Activated CD4-positive, alpha-beta memory T cell treated with anti-CD3 and anti-CD28 coated beads, Interleukin-2, amount 10 ng/mL, durations not matched to agents 7 days and 5 days (primary cell): ENCODE results near the gene ZFP57. TPM values are rescaled to one million over a fixed set of nuclear protein-coding genes. Genes with fewer than 3 reads are reported as not detected.

ENCODE experiments used
- CTCF ChIA-PET: fragments of 350-600 bp; sonication (Branson Sonifier 250); formaldehyde crosslinking; loops from one replicate; lab custom pipeline; 2021; ENCODE audit warnings: antibody characterized with exemption, inconsistent platforms; lab: Charles Lee
- POLR2A ChIA-PET: fragments of 350-600 bp; sonication (Branson Sonifier 250); formaldehyde crosslinking; loops from one replicate; lab custom pipeline; 2021; ENCODE audit warnings: antibody characterized with exemption; lab: Charles Lee
- DNase-seq: peaks from one replicate; pipeline ENCODE4 v3.0.0-alpha.2; 2020
- H3K27ac Mint-ChIP-seq: one replicate; pipeline ENCODE4 v1.8.0; 2021; ENCODE audit warnings: mild to moderate bottlenecking, mixed read lengths
- H3K27me3 Mint-ChIP-seq: one replicate; pipeline ENCODE4 v1.8.0; 2021; ENCODE audit warnings: mixed read lengths
- H3K36me3 Mint-ChIP-seq: one replicate; pipeline ENCODE4 v1.8.0; 2021; ENCODE audit warnings: low read depth, mixed read lengths
- H3K4me1 Mint-ChIP-seq: one replicate; pipeline ENCODE4 v1.8.0; 2021; ENCODE audit warnings: mixed read lengths
- H3K4me3 Mint-ChIP-seq: one replicate; pipeline ENCODE4 v1.8.0; 2021; ENCODE audit warnings: mild to moderate bottlenecking, mixed read lengths
- H3K9me3 Mint-ChIP-seq: one replicate; pipeline ENCODE4 v1.8.0; 2021; ENCODE audit warnings: mixed read lengths
- total RNA-seq, 2 experiments: library from RNA; stranded (reverse); gene quantifications; one replicate each; pipeline ENCODE4 v1.2.3, GENCODE V29; 2021

The ZFP57 gene
- total RNA-seq, 2 experiments from 2014 or later, result not detected

GRCh38 chr6:29720863-29721262, 39.9 kb upstream of the ZFP57 start:
- no peaks in the 10 kb centered on the region for H3K9me3 Mint-ChIP-seq
- H3K36me3 Mint-ChIP-seq, result peaks cover 23% of the 10 kb centered on the region
- no peak overlapping the region for H3K4me3 Mint-ChIP-seq
- H3K27me3 Mint-ChIP-seq, result peaks cover 5% of the 10 kb centered on the region
- DNase-seq, result no peak
- ChIA-PET POLR2A (no interaction called here), CTCF (interaction anchor here (1.3 kb wide), 1 partner anchor 66 kb away, joined by 3 read pairs; no protein-coding TSS in a partner anchor)
- H3K27ac Mint-ChIP-seq, result no peak overlapping the region
- peaks cover 31% of the 10 kb centered on the region for H3K4me1 Mint-ChIP-seq

- Mint-ChIP-seq H3K27ac (peak overlapping the region; percentile 16), H3K36me3 (no peaks in the 10 kb centered on the region), H3K4me1 (peaks cover 47% of the 10 kb centered on the region), H3K9me3 (no peaks in the 10 kb centered on the region), H3K27me3 (peaks cover 6% of the 10 kb centered on the region), H3K4me3 (no peak overlapping the region)
- POLR2A ChIA-PET, result interaction anchor here (1.6 to 3.0 kb wide), 2 partner anchors 16 to 17 kb away, joined by 4 to 22 read pairs; no protein-coding TSS in a partner anchor
- DNase-seq, result no peak
- CTCF ChIA-PET, result interaction anchor here (0.9 to 2.5 kb wide), 2 partner anchors 39 to 61 kb away, joined by 3 to 8 read pairs; no protein-coding TSS in a partner anchor
Measured at GRCh38 chr6:29710281-29710941, 29.5 kb upstream of the ZFP57 start.

DNA sequence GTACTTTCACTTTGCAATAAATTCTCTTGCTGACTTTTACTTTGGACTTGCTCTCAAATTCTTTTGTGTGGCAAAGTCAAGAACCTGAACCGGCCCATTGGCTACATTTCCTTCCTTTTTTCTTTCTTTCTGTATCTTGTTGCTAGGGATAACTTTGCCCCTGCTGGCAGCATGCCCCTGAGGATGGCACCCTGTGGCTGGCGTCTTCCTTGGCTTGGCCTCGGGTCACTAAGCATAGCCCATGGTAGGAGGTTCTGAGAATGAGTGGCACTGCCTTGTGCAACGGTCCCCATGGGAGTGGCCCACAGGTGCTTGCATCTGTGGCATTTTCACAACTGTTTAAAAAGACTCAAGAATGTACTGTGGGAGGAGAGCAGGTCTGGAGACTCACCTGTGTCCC, 28.2 kb upstream of the ZFP57 start:
- Mint-ChIP-seq H3K27me3 (peaks cover 4% of the 10 kb centered on the region), H3K4me3 (peak overlapping the region; percentile 65), H3K36me3 (no peaks in the 10 kb centered on the region), H3K4me1 (peaks cover 47% of the 10 kb centered on the region), H3K27ac (peak overlapping the region; percentile 80), H3K9me3 (no peaks in the 10 kb centered on the region)
- DNase-seq, result no peak
- POLR2A ChIA-PET, result interaction anchor here (0.9 to 3.0 kb wide), 7 partner anchors 13 to 49 kb away, joined by 3 to 22 read pairs (median 8); no protein-coding TSS in a partner anchor
- CTCF ChIA-PET, result interaction anchor here (0.6 to 2.5 kb wide), 11 partner anchors 10 to 422 kb away, joined by 3 to 13 read pairs (median 7); no protein-coding TSS in a partner anchor

- H3K4me3 Mint-ChIP-seq, result peak overlapping the region; percentile 65
- peaks cover 9% of the 10 kb centered on the region for H3K27me3 Mint-ChIP-seq
- H3K9me3 Mint-ChIP-seq, result no peaks in the 10 kb centered on the region
- peaks cover 47% of the 10 kb centered on the region for H3K4me1 Mint-ChIP-seq
- ChIA-PET CTCF (interaction anchor here (0.6 to 2.5 kb wide), 13 partner anchors 10 to 422 kb away, joined by 3 to 13 read pairs (median 6); no protein-coding TSS in a partner anchor), POLR2A (interaction anchor here (0.6 to 3.0 kb wide), 10 partner anchors 14 to 122 kb away, joined by 3 to 22 read pairs (median 4); partner anchors contain the start of gene GABBR1)
- peak overlapping the region; percentile 80 for H3K27ac Mint-ChIP-seq
- no peaks in the 10 kb centered on the region for H3K36me3 Mint-ChIP-seq
- DNase-seq, result peak; percentile 87
Measured at GRCh38 chr6:29708432-29709179, 27.7 kb upstream of the ZFP57 start.

GRCh38 chr6:29705389-29706231, 24.7 kb upstream of the ZFP57 start:
- POLR2A ChIA-PET, result no interaction called here
- H3K27ac Mint-ChIP-seq, result no peak overlapping the region
- H3K4me1 Mint-ChIP-seq, result peaks cover 41% of the 10 kb centered on the region
- H3K4me3 Mint-ChIP-seq, result no peak overlapping the region
- no peaks in the 10 kb centered on the region for H3K9me3 Mint-ChIP-seq
- no peak for DNase-seq
- peaks cover 33% of the 10 kb centered on the region for H3K27me3 Mint-ChIP-seq
- no peaks in the 10 kb centered on the region for H3K36me3 Mint-ChIP-seq
- CTCF ChIA-PET, result interaction anchor here (0.8 to 2.6 kb wide), 10 partner anchors 9 to 129 kb away, joined by 3 to 11 read pairs (median 5); partner anchors contain the start of gene HLA-G

DNA sequence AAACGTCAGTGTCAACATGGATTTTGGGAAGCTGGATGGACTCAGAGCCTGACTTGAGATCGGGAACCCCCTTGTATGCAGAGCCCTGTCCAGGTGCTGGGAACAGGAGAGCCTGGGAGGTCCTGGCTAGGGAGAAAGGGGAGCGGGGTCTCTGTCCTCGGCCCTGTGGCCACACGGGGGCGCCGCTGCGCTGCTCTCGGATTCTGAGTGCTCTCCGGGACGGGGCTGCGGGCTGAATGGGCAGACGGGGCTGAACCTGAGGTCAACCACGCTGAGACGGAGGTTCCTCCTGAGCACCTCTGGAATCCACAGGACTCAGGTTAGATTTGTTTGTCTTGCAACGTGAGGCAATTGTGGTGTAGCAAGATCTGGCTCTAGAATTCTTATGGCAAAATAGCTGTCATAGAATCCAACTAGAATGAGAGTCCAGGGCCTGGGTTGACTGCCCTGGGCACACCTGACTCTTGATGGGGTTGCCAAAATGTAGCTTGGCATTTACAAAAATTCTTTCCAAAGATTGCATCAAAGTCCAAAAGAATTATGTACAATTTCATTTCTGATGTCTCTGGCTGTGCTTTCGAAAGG, 21.7 kb upstream of the ZFP57 start:
- peaks cover 33% of the 10 kb centered on the region for H3K27me3 Mint-ChIP-seq
- peaks cover 12% of the 10 kb centered on the region for H3K4me1 Mint-ChIP-seq
- ChIA-PET POLR2A (interaction anchor here (0.9 kb wide), 1 partner anchor 20 kb away, joined by 3 read pairs; no protein-coding TSS in a partner anchor), CTCF (interaction anchor here (0.6 to 2.0 kb wide), 9 partner anchors 9 to 1110 kb away, joined by 3 to 9 read pairs (median 4); no protein-coding TSS in a partner anchor)
- no peak overlapping the region for H3K27ac Mint-ChIP-seq
- no peaks in the 10 kb centered on the region for H3K36me3 Mint-ChIP-seq
- peak; percentile 71 for DNase-seq
- H3K4me3 Mint-ChIP-seq, result no peak overlapping the region
- no peaks in the 10 kb centered on the region for H3K9me3 Mint-ChIP-seq

DNA sequence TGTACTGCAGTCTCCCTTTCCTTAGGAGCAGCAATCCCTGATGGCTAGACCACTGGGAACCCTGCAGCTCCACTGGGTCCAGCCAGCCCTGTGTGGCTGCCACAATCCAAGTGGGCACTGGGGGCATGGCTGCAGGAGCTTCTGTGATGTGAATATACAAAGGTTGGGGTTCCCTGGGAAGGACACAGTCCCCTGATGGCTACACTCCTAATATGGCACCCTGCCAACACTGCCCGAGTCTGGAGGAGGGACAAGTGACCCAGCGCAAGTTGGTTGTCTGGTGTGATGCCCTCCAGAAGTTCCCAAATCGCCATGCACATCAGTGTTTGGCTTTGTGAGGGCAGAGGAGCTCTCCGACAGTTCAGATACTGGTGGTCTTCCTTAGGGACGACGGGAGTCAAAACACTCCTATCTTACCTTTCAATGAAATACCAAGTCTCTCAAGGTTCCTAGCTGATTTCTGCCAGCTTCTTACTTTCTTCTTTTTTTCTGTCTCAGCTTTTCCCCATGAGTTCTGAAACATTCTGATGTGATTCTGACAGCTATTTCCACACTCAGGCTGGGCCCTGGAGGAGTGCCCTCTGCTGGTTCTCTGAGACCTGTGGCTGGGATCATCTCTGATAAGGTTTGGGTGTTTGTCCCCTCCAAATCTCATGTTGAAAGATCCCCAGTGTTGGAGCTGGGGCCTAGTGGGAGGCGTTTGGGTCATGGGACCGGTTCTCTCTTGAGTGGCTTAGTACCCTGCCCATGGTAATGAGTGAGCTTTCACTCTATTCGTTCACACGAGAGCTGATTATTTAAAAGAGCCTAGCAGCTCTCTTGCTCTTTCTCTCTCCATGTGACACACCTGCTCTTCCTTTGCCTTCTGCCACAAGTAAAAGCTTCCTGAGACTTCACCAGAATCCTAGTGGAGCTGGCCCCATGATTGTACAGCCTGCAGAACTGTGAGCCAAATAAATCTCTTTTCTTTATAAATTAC, 15.5 kb upstream of the ZFP57 start:
- no peak for DNase-seq
- Mint-ChIP-seq H3K27ac (no peak overlapping the region), H3K4me1 (no peaks in the 10 kb centered on the region), H3K36me3 (no peaks in the 10 kb centered on the region), H3K27me3 (peaks cover 10% of the 10 kb centered on the region), H3K4me3 (no peak overlapping the region), H3K9me3 (peaks cover 2% of the 10 kb centered on the region)
- CTCF ChIA-PET, result interaction anchor here (0.7 to 4.2 kb wide), 13 partner anchors 9 to 343 kb away, joined by 3 to 26 read pairs (median 5); no protein-coding TSS in a partner anchor
- POLR2A ChIA-PET, result interaction anchor here (1.0 to 1.2 kb wide), 2 partner anchors 26 to 53 kb away, joined by 3 to 4 read pairs; no protein-coding TSS in a partner anchor

DNA sequence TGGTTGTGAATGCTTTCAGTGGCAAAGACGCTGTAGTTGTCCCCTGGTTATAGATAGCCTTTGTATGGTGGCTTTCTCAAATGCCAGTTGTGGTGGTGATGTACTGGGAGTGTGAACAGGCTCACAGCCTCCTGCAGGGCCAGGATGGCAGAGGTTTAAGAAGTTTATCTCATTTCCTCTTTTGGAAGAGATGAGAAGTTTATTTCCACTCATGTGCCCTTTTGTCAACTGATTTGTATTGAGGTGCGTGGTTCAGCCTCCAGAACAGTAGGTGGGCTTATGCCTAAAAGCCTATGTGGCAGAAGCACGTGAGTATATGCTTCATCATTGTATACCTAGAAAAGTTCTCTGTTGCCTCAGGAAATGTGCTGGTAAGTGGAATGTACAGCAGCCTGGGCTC, 13.7 kb upstream of the ZFP57 start:
- CTCF ChIA-PET, result interaction anchor here (1.8 to 2.9 kb wide), 3 partner anchors 18 to 41 kb away, joined by 4 to 22 read pairs (median 8); no protein-coding TSS in a partner anchor
- H3K4me3 Mint-ChIP-seq, result no peak overlapping the region
- peaks cover 2% of the 10 kb centered on the region for H3K9me3 Mint-ChIP-seq
- H3K27me3 Mint-ChIP-seq, result peaks cover 5% of the 10 kb centered on the region
- no peak for DNase-seq
- POLR2A ChIA-PET, result no interaction called here
- no peaks in the 10 kb centered on the region for H3K36me3 Mint-ChIP-seq
- H3K4me1 Mint-ChIP-seq, result no peaks in the 10 kb centered on the region
- no peak overlapping the region for H3K27ac Mint-ChIP-seq

GRCh38 chr6:29685718-29686326, 4.9 kb upstream of the ZFP57 start:
- H3K4me1 Mint-ChIP-seq, result peaks cover 6% of the 10 kb centered on the region
- no peaks in the 10 kb centered on the region for H3K9me3 Mint-ChIP-seq
- H3K27me3 Mint-ChIP-seq, result peaks cover 14% of the 10 kb centered on the region
- ChIA-PET POLR2A (no interaction called here), CTCF (interaction anchor here (1.7 kb wide), 1 partner anchor 11 kb away, joined by 9 read pairs; no protein-coding TSS in a partner anchor)
- DNase-seq, result no peak
- no peaks in the 10 kb centered on the region for H3K36me3 Mint-ChIP-seq
- H3K4me3 Mint-ChIP-seq, result no peak overlapping the region
- H3K27ac Mint-ChIP-seq, result no peak overlapping the region

- Mint-ChIP-seq H3K4me3 (no peak overlapping the region), H3K9me3 (no peaks in the 10 kb centered on the region), H3K27ac (no peak overlapping the region), H3K27me3 (peaks cover 7% of the 10 kb centered on the region), H3K4me1 (peaks cover 15% of the 10 kb centered on the region), H3K36me3 (no peaks in the 10 kb centered on the region)
- POLR2A ChIA-PET, result no interaction called here
- no peak for DNase-seq
- CTCF ChIA-PET, result interaction anchor here (0.8 kb wide), 1 partner anchor 28 kb away, joined by 3 read pairs; no protein-coding TSS in a partner anchor
Measured at GRCh38 chr6:29681811-29682210, 859 bp upstream of the ZFP57 start.
